ENCODE data around the gene UGGT2. TPM values are rescaled to one million over a fixed set of nuclear protein-coding genes. Genes with fewer than 3 reads are reported as not detected.
"Not testable (repeated sequence)": the region's sequence is repeated elsewhere in the genome, so short reads cannot be mapped to it uniquely, and the experiment has no call there.

Gene UGGT2
- total RNA-seq, 1 donor from 2014 or later, result 12.9 TPM

- intact Hi-C loops (cut with micrococcal nuclease), result no loop called here
- no peak for ATAC-seq
- DNase-seq, result no peak
Observed at GRCh38 chr13:95924389-95924994, 128.7 kb downstream of the UGGT2 start.

- DNase-seq, result no peak
- no peak for ATAC-seq
- intact Hi-C loops (cut with micrococcal nuclease), result no loop called here
Observed at GRCh38 chr13:95921485-95921884, 131.7 kb downstream of the UGGT2 start.

DNA sequence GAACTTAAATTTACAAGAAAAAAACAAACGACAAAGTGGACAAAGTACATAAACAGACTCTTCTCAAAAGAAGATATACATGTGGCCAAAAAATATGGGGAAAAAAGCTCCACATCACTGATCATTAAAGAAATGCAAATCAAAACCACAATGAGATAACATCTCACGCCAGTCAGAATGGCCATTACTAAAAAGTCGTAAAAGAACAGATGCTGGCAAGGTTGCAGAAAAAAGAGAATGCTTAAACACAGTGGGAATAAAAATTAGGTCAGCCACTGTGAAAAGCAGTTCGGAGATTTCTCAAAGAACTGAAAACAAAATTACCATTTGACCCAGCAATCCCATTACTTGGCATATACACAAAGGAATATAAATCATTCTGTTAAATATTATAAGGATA lies 132.7 kb downstream of the UGGT2 start:
- ATAC-seq (no peak), DNase-seq (no peak)
- intact Hi-C loops (cut with micrococcal nuclease), result no loop called here

DNA sequence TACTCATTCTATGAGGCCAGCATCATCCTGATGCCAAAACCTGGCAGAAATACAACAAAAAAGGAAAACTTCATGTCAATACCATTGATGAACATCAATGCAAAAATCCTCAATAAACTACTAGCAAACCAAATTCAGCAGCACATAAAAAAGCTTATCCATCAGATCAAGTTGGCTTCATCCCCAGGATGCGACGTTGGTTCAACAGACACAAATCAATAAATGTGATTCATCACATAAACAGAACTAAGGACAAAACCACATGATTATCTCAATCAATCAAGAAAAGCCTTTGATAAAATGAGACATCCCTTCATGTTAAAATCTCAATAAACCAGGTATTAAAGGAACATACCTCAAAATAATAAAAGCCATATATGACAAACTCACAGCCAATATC lies 134.3 kb downstream of the UGGT2 start:
- DNase-seq (no peak), ATAC-seq (no peak)
- intact Hi-C loops (cut with micrococcal nuclease), result no loop called here

DNA sequence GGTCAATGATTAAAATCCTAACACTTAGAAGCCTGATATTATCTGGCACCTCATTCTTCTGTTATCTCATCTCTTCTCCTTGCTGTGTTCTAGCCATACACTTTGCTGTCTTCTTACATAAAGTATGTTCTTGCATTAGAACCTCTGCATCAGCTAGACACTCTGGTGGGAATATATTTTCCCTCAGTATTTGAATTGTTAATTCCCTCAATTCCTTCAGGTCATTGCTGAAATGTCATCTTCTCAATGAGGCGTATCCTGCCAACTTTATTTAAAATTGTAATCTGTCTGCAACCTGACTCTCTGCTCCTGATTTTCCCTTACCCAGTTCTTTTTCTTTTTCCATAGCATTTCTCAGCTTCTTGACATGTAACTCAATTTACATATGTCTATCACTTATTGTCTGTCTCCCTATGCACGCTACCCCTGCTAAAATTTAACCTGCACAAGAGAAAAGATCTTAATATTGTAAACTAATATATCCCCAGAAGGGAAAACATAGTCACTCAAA lies 138.2 kb downstream of the UGGT2 start:
- ATAC-seq (no peak), DNase-seq (no peak)
- intact Hi-C loops (cut with micrococcal nuclease), result no loop called here

GRCh38 chr13:95906999-95907398 lies 146.2 kb downstream of the UGGT2 start:
- DNase-seq (no peak), ATAC-seq (no peak)
- intact Hi-C loops (cut with micrococcal nuclease), result no loop called here

GRCh38 chr13:95903569-95903968 lies 149.6 kb downstream of the UGGT2 start:
- no peak for DNase-seq
- ATAC-seq, result no peak
- intact Hi-C loops (cut with micrococcal nuclease), result no loop called here

- DNase-seq (no peak), ATAC-seq (no peak)
- intact Hi-C loops (cut with micrococcal nuclease), result no loop called here
Observed at GRCh38 chr13:95902741-95903140, 150.5 kb downstream of the UGGT2 start.

DNA sequence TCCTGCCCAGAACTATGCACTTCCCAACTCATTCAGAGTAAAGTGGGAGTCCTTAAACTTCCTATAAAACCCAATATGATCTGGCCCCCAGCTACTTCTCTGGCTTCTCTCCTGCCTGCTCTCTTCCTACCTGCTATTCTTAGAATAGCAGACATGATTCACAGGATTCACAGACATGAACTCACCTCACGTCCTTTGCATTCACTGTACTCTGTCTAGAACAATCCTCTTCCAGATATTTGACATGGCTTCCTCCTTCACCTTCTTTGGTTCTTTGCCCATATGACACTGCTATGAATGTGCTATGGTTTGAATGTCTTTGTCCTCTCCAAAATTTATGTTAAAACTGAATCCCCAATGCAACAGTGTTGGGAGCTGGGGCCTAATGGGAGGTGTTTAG lies 154.9 kb downstream of the UGGT2 start:
- ATAC-seq (no peak), DNase-seq (no peak)
- intact Hi-C loops (cut with micrococcal nuclease), result no loop called here

- intact Hi-C loops (cut with micrococcal nuclease), result no loop called here
- ATAC-seq (no peak), DNase-seq (no peak)
Observed at GRCh38 chr13:95896301-95896700, 156.9 kb downstream of the UGGT2 start.

DNA sequence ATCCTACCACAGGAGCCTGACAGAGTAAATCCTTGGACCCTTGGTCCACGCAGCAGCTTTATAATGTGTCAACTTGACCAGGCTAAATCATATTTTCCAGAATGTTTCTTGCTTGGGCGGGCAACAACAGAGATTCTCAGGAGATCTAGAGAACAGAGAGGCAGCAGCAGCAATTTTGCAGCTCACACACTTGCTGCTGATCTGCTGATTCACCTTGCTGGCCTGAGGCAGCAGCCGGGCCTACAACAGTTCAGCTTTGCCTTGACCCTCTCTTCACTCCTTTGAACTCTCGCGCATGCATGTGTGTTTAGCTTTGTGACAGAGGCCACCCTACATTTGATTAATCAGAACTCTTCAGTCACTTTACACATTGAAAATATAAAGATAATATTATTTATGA lies 159.3 kb downstream of the UGGT2 start:
- intact Hi-C loops (cut with micrococcal nuclease), result no loop called here
- ATAC-seq, result no peak
- no peak for DNase-seq

GRCh38 chr13:95882121-95882520 lies 171.1 kb downstream of the UGGT2 start:
- intact Hi-C loops (cut with micrococcal nuclease), result no loop called here
- no peak for DNase-seq
- no peak for ATAC-seq

DNA sequence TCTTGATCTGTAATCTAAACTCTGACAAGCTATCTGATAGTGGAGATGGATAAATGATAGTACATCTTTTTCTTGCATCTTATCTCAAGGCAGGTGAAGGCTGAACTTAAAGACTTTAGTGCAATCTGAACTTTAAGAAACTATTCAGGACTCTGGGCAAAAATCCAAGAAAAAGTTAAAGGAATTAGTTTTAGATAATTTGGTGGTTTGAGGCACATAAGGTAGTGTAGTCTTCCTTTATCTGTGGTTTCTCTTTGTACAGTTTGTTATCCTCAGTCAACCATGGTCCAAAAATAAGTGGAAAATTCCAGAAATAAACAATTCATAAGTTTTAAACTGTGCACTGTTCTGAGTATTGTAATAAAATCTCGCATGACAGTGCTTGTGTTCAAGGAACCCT lies 172.9 kb downstream of the UGGT2 start:
- intact Hi-C loops (cut with micrococcal nuclease), result no loop called here
- no peak for ATAC-seq
- no peak for DNase-seq

DNA sequence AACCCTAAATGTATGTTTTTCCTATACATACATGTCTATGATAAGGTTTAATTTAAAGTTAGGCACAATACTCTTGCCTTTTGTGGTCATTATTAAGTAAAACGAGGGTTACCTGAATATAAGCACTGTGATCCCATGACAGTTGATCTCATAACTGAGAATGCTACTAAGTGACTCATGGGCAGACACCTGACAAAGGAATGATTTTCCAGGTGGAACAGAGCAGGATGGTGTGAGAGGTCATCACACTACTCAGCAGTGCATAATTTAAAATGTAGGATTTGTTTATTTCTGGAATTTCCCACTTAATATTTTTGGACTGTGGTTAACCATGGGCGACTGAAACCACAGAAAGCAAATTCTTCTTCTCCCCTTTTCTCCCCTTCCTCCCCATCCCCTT lies 178.9 kb downstream of the UGGT2 start:
- intact Hi-C loops (cut with micrococcal nuclease), result no loop called here
- DNase-seq (no peak), ATAC-seq (no peak)

- DNase-seq (no peak), ATAC-seq (no peak)
- intact Hi-C loops (cut with micrococcal nuclease), result no loop called here
Observed at GRCh38 chr13:95870421-95870820, 182.8 kb downstream of the UGGT2 start.

- intact Hi-C loops (cut with micrococcal nuclease), result no loop called here
- ATAC-seq (no peak), DNase-seq (no peak)
Observed at GRCh38 chr13:95865080-95865615, 188.1 kb downstream of the UGGT2 start.

DNA sequence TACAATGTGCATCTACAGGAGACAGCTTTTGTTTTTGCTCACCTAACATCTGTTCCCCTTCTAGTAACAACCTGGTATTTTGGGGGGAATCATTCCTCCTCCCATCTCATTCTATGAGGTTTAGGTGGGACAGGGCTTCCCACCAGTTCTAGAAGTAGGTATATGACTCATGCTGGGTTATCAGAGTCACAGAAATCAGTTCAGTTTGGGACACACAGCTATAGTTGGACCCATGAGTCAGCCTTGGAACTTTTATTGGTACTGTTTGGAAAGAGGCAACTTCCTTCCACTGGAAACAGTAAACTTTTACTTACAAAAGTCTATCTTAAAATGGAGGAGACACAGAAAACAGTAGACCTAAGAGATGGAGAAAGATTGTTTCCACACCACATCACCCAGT lies 190.8 kb downstream of the UGGT2 start:
- no peak for DNase-seq
- no peak for ATAC-seq
- intact Hi-C loops (cut with micrococcal nuclease), result no loop called here

- DNase-seq (no peak), ATAC-seq (no peak)
- intact Hi-C loops (cut with micrococcal nuclease), result no loop called here
Observed at GRCh38 chr13:95861296-95861695, 191.9 kb downstream of the UGGT2 start.

GRCh38 chr13:95858286-95859075 lies 194.7 kb downstream of the UGGT2 start:
- no peak for DNase-seq
- intact Hi-C loops (cut with micrococcal nuclease), result no loop called here

GRCh38 chr13:95845656-95846055 lies 207.5 kb downstream of the UGGT2 start:
- ATAC-seq; DNase-seq; intact Hi-C loops (cut with micrococcal nuclease): not testable (repeated sequence)

More at GRCh38 chr13:95858286-95859075, 194.7 kb downstream of the UGGT2 start:
- ATAC-seq, result no peak

DNA sequence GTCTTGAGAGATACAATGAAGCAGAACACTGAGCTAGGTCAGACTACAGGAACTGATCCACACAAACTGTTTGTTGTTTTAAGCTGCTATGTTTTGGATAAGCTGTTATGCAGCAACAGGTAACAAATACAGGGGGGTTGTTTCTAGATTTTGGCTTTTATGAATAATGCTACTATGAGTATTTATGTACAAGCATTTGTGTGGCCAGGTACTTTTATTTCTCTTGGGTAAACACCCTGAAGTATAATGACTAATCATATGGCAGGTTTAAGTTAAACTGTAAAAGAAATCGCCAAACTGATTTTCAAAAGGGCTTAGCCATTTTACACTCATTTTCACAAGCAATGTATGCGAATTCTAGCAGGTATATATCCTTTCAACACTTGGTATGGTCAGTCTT lies 210.3 kb downstream of the UGGT2 start:
- intact Hi-C loops (cut with micrococcal nuclease), result no loop called here

More for the DNA sequence above, 210.3 kb downstream of the UGGT2 start:
- ATAC-seq, result no peak
- no peak for DNase-seq

Data from left ventricle myocardium superior (tissue), 1 donor.